SK-N-SH (cell line): ENCODE data around the gene TEX19.

Experiments
- CTCF ChIP-seq: fragments of 200-600 bp; sonication (generic); IDR thresholded peaks from 2 replicates; pipeline ENCODE4 v1.6.1; 2017; ENCODE audit warnings: antibody characterized with exemption, mild to moderate bottlenecking, moderate library complexity
- MAX ChIP-seq: IDR thresholded peaks from 2 replicates; pipeline ENCODE4 v1.4.0; 2012; ENCODE audit warnings: low read depth

GRCh38 chr17:82365606-82366295 is 6.7 kb downstream of the TEX19 start:
- no peak for TF ChIP-seq CTCF
- no peak for TF ChIP-seq MAX
